A549 (cell line): ENCODE results near the gene PFAS. TPM values are rescaled to one million over a fixed set of nuclear protein-coding genes. Genes with fewer than 3 reads are reported as not detected.

ENCODE experiments used
- ATAC-seq, 2 experiments: fragments of 200-7000 bp in 1 of 2; fragments of >200 bp in 1 of 2; cut with Nextera tagmentation in 1 of 2; cut with Tn5 transposase in 1 of 2; 3 replicates each; pipeline versions ENCODE4 v1.8.0 to v1.9.1; 2018 to 2020; ENCODE audit warnings: mild to moderate bottlenecking in 1 of 2, moderate library complexity in 1 of 2
- CTCF ChIA-PET: fragments of 300-600 bp; sonication (Branson Sonifier 250); formaldehyde crosslinking; extraction: SDS; loops from one replicate; lab custom pipeline; 2021; ENCODE audit warnings: antibody characterized with exemption, inconsistent platforms; lab: Yijun Ruan, JAX
- POLR2A ChIA-PET: fragments of 350-600 bp; formaldehyde crosslinking; extraction: SDS; loops from one replicate; lab custom pipeline; 2021; ENCODE audit warnings: antibody characterized with exemption, inconsistent platforms; lab: Yijun Ruan, JAX
- DNase-seq, 2 experiments: peaks; one replicate each; pipeline versions ENCODE4 v3.0.0 to v3.0.0-alpha.2; 2011 to 2016; ENCODE audit warnings: low read depth in 1 of 2, low spot score in 1 of 2
- FAIRE-seq: peaks from 2 replicates; lab custom pipeline; 2011; peaks lifted over from hg19 to GRCh38; lab: Jason Lieb, UNC
- H3K27ac ChIP-seq, 2 experiments: fragments of >200 bp; sonication (Bioruptor Twin); formaldehyde crosslinking; 3 replicates each; pipeline ENCODE4 v1.5.1; 2016 to 2017
- H3K4me1 ChIP-seq: fragments of >200 bp; sonication (Bioruptor Twin); formaldehyde crosslinking; 3 replicates; pipeline ENCODE4 v1.6.1; 2016
- H3K4me2 ChIP-seq: fragments of >200 bp; sonication (Bioruptor Twin); formaldehyde crosslinking; 3 replicates; pipeline ENCODE4 v1.6.1; 2016
- H3K4me3 ChIP-seq: fragments of >200 bp; sonication (Bioruptor Twin); formaldehyde crosslinking; 3 replicates; pipeline ENCODE4 v1.5.1; 2016
- H3K9me3 ChIP-seq: fragments of >200 bp; sonication (Bioruptor Twin); formaldehyde crosslinking; 3 replicates; pipeline ENCODE4 v1.6.1; 2016
- BHLHE40 ChIP-seq: IDR thresholded peaks from 2 replicates; pipeline ENCODE4 v1.6.1; 2012; ENCODE audit warnings: low read depth, low read length, inconsistent platforms
- CBX2 ChIP-seq: fragments of 200-600 bp; sonication (generic); IDR thresholded peaks from 2 replicates; pipeline ENCODE4 v1.6.1; 2016; ENCODE audit warnings: low read depth, mild to moderate bottlenecking, borderline replicate concordance
- E2F6 ChIP-seq: IDR thresholded peaks from 2 replicates; pipeline ENCODE4 v1.6.1; 2012; ENCODE audit warnings: low read depth, borderline replicate concordance
- ESRRA ChIP-seq: fragments of 150-350 bp; IDR thresholded peaks from 2 replicates; pipeline ENCODE4 v1.6.1; 2014; ENCODE audit warnings: mild to moderate bottlenecking, low read length, borderline replicate concordance
- FOXS1 ChIP-seq: fragments of 250-450 bp; sonication (Bioruptor Pico); IDR thresholded peaks from 2 replicates; pipeline ENCODE4 v1.5.0; 2020; ENCODE audit warnings: mild to moderate bottlenecking, moderate library complexity
- HDAC2 ChIP-seq: fragments of 200-600 bp; sonication (generic); IDR thresholded peaks from 2 replicates; pipeline ENCODE4 v1.6.1; 2016
- HOXB5 ChIP-seq: fragments of 250-450 bp; sonication (Bioruptor Pico); IDR thresholded peaks from 2 replicates; pipeline ENCODE4 v1.5.0; 2020; ENCODE audit warnings: mild to moderate bottlenecking, moderate library complexity
- JUN ChIP-seq, 2 experiments: fragments of >200 bp; sonication (Bioruptor Twin); formaldehyde crosslinking; IDR thresholded peaks; 2 replicates in 1 of 2; 3 replicates in 1 of 2; pipeline ENCODE4 v1.6.1; 2016 to 2017
- MAFK ChIP-seq: fragments of 450-650 bp; IDR thresholded peaks from 2 replicates; pipeline ENCODE4 v1.6.1; 2014; ENCODE audit not compliant: partially characterized antibody
- MAX ChIP-seq: IDR thresholded peaks from 2 replicates; pipeline ENCODE4 v1.6.1; 2012
- RAD21 ChIP-seq, 2 experiments: fragments of >200 bp in 1 of 2; sonication (Bioruptor Twin) in 1 of 2; formaldehyde crosslinking in 1 of 2; IDR thresholded peaks in 1 of 2; conservative IDR thresholded peaks in 1 of 2; 2 replicates in 1 of 2; 3 replicates in 1 of 2; pipeline ENCODE4 v1.6.1; 2012 to 2018; ENCODE audit warnings: inconsistent platforms in 1 of 2
- RCOR1 ChIP-seq: fragments of 150-350 bp; IDR thresholded peaks from 2 replicates; pipeline ENCODE4 v1.6.1; 2014; ENCODE audit warnings: antibody characterized with exemption, low read length, low read depth
- RNF2 ChIP-seq: fragments of 200-600 bp; sonication (generic); IDR thresholded peaks from 2 replicates; pipeline ENCODE4 v1.6.1; 2016; ENCODE audit warnings: low read depth, mild to moderate bottlenecking, antibody characterized with exemption, moderate library complexity, borderline replicate concordance
- SMC3 ChIP-seq: fragments of >200 bp; sonication (Bioruptor Twin); formaldehyde crosslinking; IDR thresholded peaks from 3 replicates; pipeline ENCODE4 v1.6.1; 2018; ENCODE audit warnings: inconsistent platforms
- SREBF2 ChIP-seq: fragments of 450-650 bp; IDR thresholded peaks from 2 replicates; pipeline ENCODE4 v1.6.1; 2014; ENCODE audit warnings: mild to moderate bottlenecking, moderate library complexity
- ZFP36 ChIP-seq: fragments of 450-650 bp; IDR thresholded peaks from 2 replicates; pipeline ENCODE4 v1.6.1; 2014; ENCODE audit warnings: borderline replicate concordance; ENCODE audit not compliant: partially characterized antibody
- ZNF302 ChIP-seq: fragments of 250-450 bp; sonication (Bioruptor Pico); IDR thresholded peaks from 2 replicates; pipeline ENCODE4 v1.9.0; 2021; ENCODE audit warnings: inconsistent platforms, mild to moderate bottlenecking, moderate library complexity
- WGBS: methylation state at CpG from one replicate; pipeline ENCODE4 v1.1.6; 2017; ENCODE audit errors: missing lambda C conversion rate; 5-methylcytosine and 5-hydroxymethylcytosine counted together
- polyA plus RNA-seq, 4 experiments: library from polyadenylated mRNA; depleted of rRNA in 3 of 4; stranded (reverse); fragments of >200 nt; fragmentation: RNase III in 1 of 4; extraction: RNeasy Plus Mini Kit Qiagen cat#74134 plus additional on column Dnase treatment in 1 of 4; gene quantifications; 2 replicates in 3 of 4; 3 replicates in 1 of 4; pipeline ENCODE4 v1.2.3, GENCODE V29; 2011 to 2017
- TF ChIP-seq, protein P1 (sequence below): IDR thresholded peaks from 2 replicates; pipeline ENCODE4 v1.6.1; 2012
- TF ChIP-seq, protein P2 (sequence below): fragments of 250-450 bp; sonication (Bioruptor Pico); IDR thresholded peaks from 2 replicates; pipeline ENCODE4 v1.5.0; 2021; ENCODE audit warnings: mild to moderate bottlenecking, moderate library complexity, borderline replicate concordance
- TF ChIP-seq, protein P3 (sequence below): fragments of 250-450 bp; sonication (Bioruptor Pico); IDR thresholded peaks from 2 replicates; pipeline ENCODE4 v1.5.0; 2020; ENCODE audit warnings: low read depth, mild to moderate bottlenecking, moderate library complexity

The PFAS gene
- polyA plus RNA-seq, 2 of the 4 experiments (the other 2 are of a cell fraction) = 51.9 to 58.2 TPM

DNA sequence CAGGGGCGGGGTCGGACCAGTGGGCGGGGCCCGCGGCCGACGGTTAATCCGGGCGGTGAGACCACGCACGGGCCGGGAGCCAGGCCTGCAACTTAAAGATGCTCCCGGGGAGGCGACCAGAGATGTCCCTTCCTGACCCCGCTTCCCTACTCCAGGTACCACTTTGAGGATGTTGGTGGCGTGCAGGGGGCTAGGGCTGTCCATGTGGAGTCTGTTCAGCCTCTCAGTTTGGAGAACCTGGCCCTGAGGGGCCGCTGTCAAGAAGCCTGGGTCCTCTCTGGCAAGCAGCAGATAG lies 40.0 kb downstream of the PFAS start:
- peaks cover 21% of the 10 kb centered on the region for H3K4me1 ChIP-seq
- H3K9me3 ChIP-seq = no peaks in the 10 kb centered on the region
- WGBS = 20% methylated on average over 9 of the region's 17 CpGs
- ChIA-PET POLR2A (interaction anchor here (0.6 to 1.4 kb wide), 10 partner anchors 11 to 208 kb away, joined by 3 to 18 read pairs (median 4); partner anchors contain the start of genes CTC1 and PFAS), CTCF (interaction anchor here (1.0 to 1.7 kb wide), 3 partner anchors 12 to 62 kb away, joined by 3 to 7 read pairs (median 3); partner anchors contain the start of gene PFAS)
- peak overlapping the region; percentile 100 for H3K4me2 ChIP-seq
- DNase-seq = no peak
- no peak for FAIRE-seq
- peak overlapping the region; percentile 85 for H3K4me3 ChIP-seq
- peak overlapping the region; percentile 96 to 98 for H3K27ac ChIP-seq
- TF ChIP-seq SMC3 (no peak), RNF2 (no peak), FOXS1 (no peak), SREBF2 (no peak), HDAC2 (no peak), MAFK (no peak), ESRRA (no peak), E2F6 (no peak), ZFP36 (no peak), BHLHE40 (no peak)
- TF ChIP-seq, protein P1, sequence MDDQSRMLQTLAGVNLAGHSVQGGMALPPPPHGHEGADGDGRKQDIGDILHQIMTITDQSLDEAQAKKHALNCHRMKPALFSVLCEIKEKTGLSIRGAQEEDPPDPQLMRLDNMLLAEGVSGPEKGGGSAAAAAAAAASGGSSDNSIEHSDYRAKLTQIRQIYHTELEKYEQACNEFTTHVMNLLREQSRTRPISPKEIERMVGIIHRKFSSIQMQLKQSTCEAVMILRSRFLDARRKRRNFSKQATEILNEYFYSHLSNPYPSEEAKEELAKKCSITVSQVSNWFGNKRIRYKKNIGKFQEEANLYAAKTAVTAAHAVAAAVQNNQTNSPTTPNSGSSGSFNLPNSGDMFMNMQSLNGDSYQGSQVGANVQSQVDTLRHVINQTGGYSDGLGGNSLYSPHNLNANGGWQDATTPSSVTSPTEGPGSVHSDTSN = no peak
- TF ChIP-seq, protein P2, sequence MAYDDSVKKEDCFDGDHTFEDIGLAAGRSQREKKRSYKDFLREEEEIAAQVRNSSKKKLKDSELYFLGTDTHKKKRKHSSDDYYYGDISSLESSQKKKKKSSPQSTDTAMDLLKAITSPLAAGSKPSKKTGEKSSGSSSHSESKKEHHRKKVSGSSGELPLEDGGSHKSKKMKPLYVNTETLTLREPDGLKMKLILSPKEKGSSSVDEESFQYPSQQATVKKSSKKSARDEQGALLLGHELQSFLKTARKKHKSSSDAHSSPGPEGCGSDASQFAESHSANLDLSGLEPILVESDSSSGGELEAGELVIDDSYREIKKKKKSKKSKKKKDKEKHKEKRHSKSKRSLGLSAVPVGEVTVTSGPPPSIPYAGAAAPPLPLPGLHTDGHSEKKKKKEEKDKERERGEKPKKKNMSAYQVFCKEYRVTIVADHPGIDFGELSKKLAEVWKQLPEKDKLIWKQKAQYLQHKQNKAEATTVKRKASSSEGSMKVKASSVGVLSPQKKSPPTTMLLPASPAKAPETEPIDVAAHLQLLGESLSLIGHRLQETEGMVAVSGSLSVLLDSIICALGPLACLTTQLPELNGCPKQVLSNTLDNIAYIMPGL (CRISPR knock-in tag) = no peak
- TF ChIP-seq, all 56 proteins: peak for 0
- ATAC-seq = no peak; a peak in 1 of 6 replicates

- WGBS = 34% methylated on average over 3 of the region's 3 CpGs
- TF ChIP-seq CBX2 = no peak
- no peak for TF ChIP-seq MAX
- TF ChIP-seq, protein P3, sequence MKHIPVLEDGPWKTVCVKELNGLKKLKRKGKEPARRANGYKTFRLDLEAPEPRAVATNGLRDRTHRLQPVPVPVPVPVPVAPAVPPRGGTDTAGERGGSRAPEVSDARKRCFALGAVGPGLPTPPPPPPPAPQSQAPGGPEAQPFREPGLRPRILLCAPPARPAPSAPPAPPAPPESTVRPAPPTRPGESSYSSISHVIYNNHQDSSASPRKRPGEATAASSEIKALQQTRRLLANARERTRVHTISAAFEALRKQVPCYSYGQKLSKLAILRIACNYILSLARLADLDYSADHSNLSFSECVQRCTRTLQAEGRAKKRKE (CRISPR knock-in tag) = no peak
- no peak for TF ChIP-seq HOXB5 (CRISPR knock-in tag)
- no peak for TF ChIP-seq RAD21 (conservative IDR thresholded peaks at IDR 0.05 in 1 of 2, IDR thresholded peaks at IDR 0.05 in 1 of 2)
- TF ChIP-seq, protein P1 = no peak
- no peak for TF ChIP-seq JUN (IDR thresholded peaks at IDR 0.05)
- no peak for TF ChIP-seq ZNF302 (CRISPR knock-in tag)
- TF ChIP-seq RCOR1 = no peak
- H3K9me3 ChIP-seq = no peaks in the 10 kb centered on the region
- FAIRE-seq (no peak), DNase-seq (no peak), ATAC-seq (no peak)
- H3K4me2 ChIP-seq = peak overlapping the region; percentile 100; the same call in 1 of the 3 replicates
- ChIA-PET CTCF (interaction anchor here (0.7 to 1.4 kb wide), 2 partner anchors 21 to 41 kb away, joined by 3 read pairs; partner anchors contain the start of gene PFAS), POLR2A (no interaction called here)
- H3K4me3 ChIP-seq = no peak overlapping the region
- no peak overlapping the region for H3K27ac ChIP-seq
- peaks cover 30% of the 10 kb centered on the region for H3K4me1 ChIP-seq
Observed at GRCh38 chr17:8290043-8290442, 41.0 kb downstream of the PFAS start.
